ENCODE data around the gene RPS6KA5. TPM values are rescaled to one million over a fixed set of nuclear protein-coding genes. Genes with fewer than 3 reads are reported as not detected.

Gene RPS6KA5
- polyA plus RNA-seq, 2 of the 4 experiments (the other 2 are of a cell fraction) = 2.2 to 4.1 TPM

GRCh38 chr14:90815822-90816662 lies 244.4 kb downstream of the RPS6KA5 start, which contains the start of gene TTC7B:
TTC7B (minus strand) TSS chr14:90816430; CDS start chr14:90816295, 135 bp downstream.
- H3K4me2 ChIP-seq = peak within 1 kb of the TSS; percentile 96
- DNase-seq (ENCODE audit: low read depth in 1 of 2, low spot score in 1 of 2) (peak in 1 of 2 experiments; percentile 83), FAIRE-seq (no peak), ATAC-seq (peak; percentile 88 to 89)
- H3K27ac ChIP-seq = peak within 1 kb of the TSS; percentile 87 to 94
- H3K9me3 ChIP-seq = no peaks in the 10 kb centered on the region
- 0 out of 3 replicates have a peak, but pooled peaks cover 3% of the 10 kb centered on the region for H3K4me1 ChIP-seq
- no CpG with 5 or more reads among the region's 111 CpGs for WGBS (ENCODE audit: missing lambda C conversion rate)
- ChIA-PET CTCF (interaction anchor here (0.6 to 1.9 kb wide), 5 partner anchors 12 to 57 kb away, joined by 3 to 12 read pairs (median 4); no protein-coding TSS in a partner anchor), POLR2A (interaction anchor here (0.5 to 1.7 kb wide), 2 partner anchors 419 to 507 kb away, joined by 6 to 7 read pairs; partner anchors contain the start of gene CALM1)
- no peak for TF ChIP-seq FOSL2 (IDR thresholded peaks at IDR 0.05)
- no peak for TF ChIP-seq FOSL2 (CRISPR knock-in tag; IDR thresholded peaks at IDR 0.05)
- no peak for TF ChIP-seq ZFP36 (IDR thresholded peaks at IDR 0.05; ENCODE audit: borderline replicate concordance, partially characterized antibody)
- 0 out of 2 replicates have a peak, but pooled peaks have one; percentile 20 for TF ChIP-seq POLR2A (IDR thresholded peaks at IDR 0.05; ENCODE audit: low read length)
- TF ChIP-seq HDAC2 (IDR thresholded peaks at IDR 0.05) = no peak
- peak; percentile 49 for TF ChIP-seq CTCF (IDR thresholded peaks at IDR 0.05)
- TF ChIP-seq FOXS1 (CRISPR knock-in tag; IDR thresholded peaks at IDR 0.05) = no peak
- TF ChIP-seq EHF (CRISPR knock-in tag; IDR thresholded peaks at IDR 0.05) = no peak
- no peak for TF ChIP-seq HES2 (IDR thresholded peaks at IDR 0.05)
- no peak for TF ChIP-seq REST (IDR thresholded peaks at IDR 0.05)
- no peak for TF ChIP-seq HOXA7 (CRISPR knock-in tag; IDR thresholded peaks at IDR 0.05)
- peak within 1 kb of the TSS; percentile 90 for H3K4me3 ChIP-seq

- ATAC-seq = no peak
- TF ChIP-seq NFE2L2 (conservative IDR thresholded peaks at IDR 0.05; ENCODE audit: low read length) = no peak
- TF ChIP-seq HOXB13 (CRISPR knock-in tag; IDR thresholded peaks at IDR 0.05; ENCODE audit: low read depth) = no peak
- TF ChIP-seq HES2 (IDR thresholded peaks at IDR 0.05) = no peak
- WGBS (ENCODE audit: missing lambda C conversion rate) = 79% methylated on average over 5 of the region's 5 CpGs
- 0 out of 3 replicates have a peak, but pooled peaks cover 3% of the 10 kb centered on the region for H3K4me1 ChIP-seq
- no peak for FAIRE-seq
- peak overlapping the region; percentile 90 for H3K4me3 ChIP-seq
- ChIA-PET CTCF (interaction anchor here (0.6 to 1.9 kb wide), 4 partner anchors 11 to 57 kb away, joined by 3 to 12 read pairs (median 4); no protein-coding TSS in a partner anchor), POLR2A (interaction anchor here (1.7 kb wide), 1 partner anchor 418 kb away, joined by 7 read pairs; the partner anchor contains the start of gene CALM1)
- peak overlapping the region; percentile 87 to 94 for H3K27ac ChIP-seq
- H3K9me3 ChIP-seq = no peaks in the 10 kb centered on the region
- DNase-seq (ENCODE audit: low read depth in 1 of 2, low spot score in 1 of 2) = no peak
- peak overlapping the region; percentile 96 for H3K4me2 ChIP-seq
Measured at GRCh38 chr14:90815572-90815821, 244.9 kb downstream of the RPS6KA5 start.
